Neutrophil (primary cell): ENCODE measurements around the gene LSM3.
A peak's percentile ranks its signal among the peaks of the same experiment; 100 is the strongest.

Experiments used
- H3K27ac ChIP-seq: fragments of 200-600 bp; sonication (generic); 2 replicates; pipeline ENCODE4 v1.5.1; 2016; ENCODE audit warnings: mild to moderate bottlenecking, moderate library complexity
- H3K27me3 ChIP-seq: fragments of 200-600 bp; sonication (generic); 2 replicates; pipeline ENCODE4 v1.6.0; 2016; ENCODE audit warnings: mild to moderate bottlenecking
- H3K36me3 ChIP-seq: fragments of 200-600 bp; sonication (generic); 2 replicates; pipeline ENCODE4 v1.5.1; 2017
- H3K4me1 ChIP-seq, 2 experiments: fragments of 200-600 bp in 1 of 2; sonication (generic) in 1 of 2; 1 replicate in 1 of 2; 2 replicates in 1 of 2; pipeline versions ENCODE4 v1.5.1 to v1.6.1; 2013 to 2016; ENCODE audit warnings: low read depth in 1 of 2, low read length in 1 of 2, mild to moderate bottlenecking in 1 of 2, moderate library complexity in 1 of 2; ENCODE audit not compliant: control insufficient read depth in 1 of 2, insufficient read depth in 1 of 2
- H3K4me3 ChIP-seq, 2 experiments: fragments of 200-600 bp in 1 of 2; sonication (generic) in 1 of 2; 1 replicate in 1 of 2; 2 replicates in 1 of 2; pipeline ENCODE4 v1.5.1; 2013 to 2016; ENCODE audit warnings: low read depth in 1 of 2, low read length in 1 of 2, mild to moderate bottlenecking in 1 of 2, moderate library complexity in 1 of 2
- H3K9me3 ChIP-seq: fragments of 200-600 bp; sonication (generic); 2 replicates; pipeline ENCODE4 v1.5.1; 2016
- CTCF ChIP-seq: fragments of 200-600 bp; sonication (generic); IDR thresholded peaks from 2 replicates; pipeline ENCODE4 v1.5.1; 2016; ENCODE audit warnings: antibody characterized with exemption

The LSM3 gene

GRCh38 chr3:14140668-14141067 lies 37.9 kb upstream of the LSM3 start:
- Histone ChIP-seq H3K4me1 (peaks cover 30 to 32% of the 10 kb centered on the region in 2 experiments), H3K27ac (peak overlapping the region; percentile 99), H3K9me3 (no peaks in the 10 kb centered on the region), H3K36me3 (peaks cover 72% of the 10 kb centered on the region), H3K27me3 (no peaks in the 10 kb centered on the region), H3K4me3 (no peak overlapping the region)
- no peak for TF ChIP-seq CTCF

- H3K27me3 ChIP-seq = no peaks in the 10 kb centered on the region
- peaks cover 72% of the 10 kb centered on the region for H3K36me3 ChIP-seq
- no peaks in the 10 kb centered on the region for H3K9me3 ChIP-seq
- TF ChIP-seq CTCF = no peak
- H3K4me3 ChIP-seq = no peak overlapping the region
- H3K27ac ChIP-seq = peak overlapping the region; percentile 99
- H3K4me1 ChIP-seq = peaks cover 35 to 37% of the 10 kb centered on the region in 2 experiments
Observed at GRCh38 chr3:14141144-14141543, 37.5 kb upstream of the LSM3 start.

GRCh38 chr3:14141602-14142341 lies 36.8 kb upstream of the LSM3 start:
- no peak for TF ChIP-seq CTCF
- no peak overlapping the region for H3K4me3 ChIP-seq
- H3K4me1 ChIP-seq = peaks cover 41 to 43% of the 10 kb centered on the region in 2 experiments
- H3K9me3 ChIP-seq = no peaks in the 10 kb centered on the region
- H3K27ac ChIP-seq = peak overlapping the region; percentile 99
- H3K27me3 ChIP-seq = no peaks in the 10 kb centered on the region
- H3K36me3 ChIP-seq = peaks cover 72% of the 10 kb centered on the region

GRCh38 chr3:14142567-14143270 lies 35.9 kb upstream of the LSM3 start:
- Histone ChIP-seq H3K9me3 (no peaks in the 10 kb centered on the region), H3K27ac (peak overlapping the region; percentile 99), H3K36me3 (peaks cover 70% of the 10 kb centered on the region), H3K4me3 (no peak overlapping the region), H3K4me1 (peaks cover 48 to 49% of the 10 kb centered on the region in 2 experiments), H3K27me3 (no peaks in the 10 kb centered on the region)
- no peak for TF ChIP-seq CTCF

- Histone ChIP-seq H3K27me3 (no peaks in the 10 kb centered on the region), H3K9me3 (no peaks in the 10 kb centered on the region), H3K36me3 (peaks cover 70% of the 10 kb centered on the region), H3K4me1 (peaks cover 48 to 49% of the 10 kb centered on the region in 2 experiments), H3K27ac (peak overlapping the region; percentile 99), H3K4me3 (peak overlapping the region; percentile 77 to 84)
- no peak for TF ChIP-seq CTCF
Observed at GRCh38 chr3:14143271-14144225, 35.1 kb upstream of the LSM3 start.
